Endothelial cell (in vitro differentiated cells): ENCODE measurements around the gene CDCP2. TPM values are rescaled to one million over a fixed set of nuclear protein-coding genes. Genes with fewer than 3 reads are reported as not detected.
"Not testable (repeated sequence)": the region's sequence is repeated elsewhere in the genome, so short reads cannot be mapped to it uniquely, and the experiment has no call there.

Experiments used
- DNase-seq: peaks from one replicate; pipeline ENCODE4 v3.0.0; 2021; ENCODE audit warnings: low spot score
- H3K27ac Mint-ChIP-seq: one replicate; pipeline ENCODE4 v1.8.0; 2021; ENCODE audit warnings: mixed read lengths, inconsistent platforms; ENCODE audit not compliant: unreplicated experiment
- H3K27me3 Mint-ChIP-seq: one replicate; pipeline ENCODE4 v1.8.0; 2021; ENCODE audit warnings: mild to moderate bottlenecking, moderate library complexity, mixed read lengths, inconsistent platforms; ENCODE audit not compliant: unreplicated experiment
- H3K36me3 Mint-ChIP-seq: one replicate; pipeline ENCODE4 v1.8.0; 2021; ENCODE audit warnings: mild to moderate bottlenecking, low read depth, mixed read lengths, inconsistent platforms; ENCODE audit not compliant: unreplicated experiment
- H3K4me1 Mint-ChIP-seq: one replicate; pipeline ENCODE4 v1.8.0; 2021; ENCODE audit warnings: mild to moderate bottlenecking, mixed read lengths, inconsistent platforms; ENCODE audit not compliant: unreplicated experiment
- H3K4me3 Mint-ChIP-seq: one replicate; pipeline ENCODE4 v1.8.0; 2021; ENCODE audit warnings: mild to moderate bottlenecking, mixed read lengths, inconsistent platforms; ENCODE audit not compliant: unreplicated experiment
- H3K9me3 Mint-ChIP-seq: one replicate; pipeline ENCODE4 v1.8.0; 2021; ENCODE audit warnings: mixed read lengths, inconsistent platforms; ENCODE audit not compliant: unreplicated experiment
- CTCF ChIP-seq: fragments of 200-600 bp; sonication (generic); IDR thresholded peaks from one replicate; pipeline ENCODE4 v1.5.0; 2021; ENCODE audit warnings: antibody characterized with exemption; ENCODE audit not compliant: unreplicated experiment
- total RNA-seq: library from RNA; stranded (reverse); fragmentation: NEBNext Ultra II Directional; extraction: Animal tissue kit (Norgen Biotek cat#: 25700); gene quantifications from one replicate; pipeline ENCODE4 v1.2.1, GENCODE V29; 2021; ENCODE audit not compliant: unreplicated experiment

CDCP2 gene
- total RNA-seq, 1 donor from 2014 or later, result 0.36 TPM

GRCh38 chr1:54095546-54096226 is 57.1 kb downstream of the CDCP2 start:
- no peak for DNase-seq
- no peaks in the 10 kb centered on the region for H3K9me3 Mint-ChIP-seq
- H3K36me3 Mint-ChIP-seq, result peaks cover 11% of the 10 kb centered on the region
- no peak overlapping the region for H3K4me3 Mint-ChIP-seq
- H3K4me1 Mint-ChIP-seq, result peaks cover 31% of the 10 kb centered on the region
- H3K27ac Mint-ChIP-seq, result no peak overlapping the region
- no peaks in the 10 kb centered on the region for H3K27me3 Mint-ChIP-seq
- no peak for TF ChIP-seq CTCF

- not testable (repeated sequence) for H3K9me3 Mint-ChIP-seq, DNase-seq, H3K4me3 Mint-ChIP-seq, H3K27ac Mint-ChIP-seq, H3K27me3 Mint-ChIP-seq
- Mint-ChIP-seq H3K36me3 (peaks cover 11% of the 10 kb centered on the region), H3K4me1 (peaks cover 31% of the 10 kb centered on the region)
Observed at GRCh38 chr1:54094730-54095105, 58.1 kb downstream of the CDCP2 start.

GRCh38 chr1:54094001-54094729 is 58.6 kb downstream of the CDCP2 start:
- no peak overlapping the region for H3K27ac Mint-ChIP-seq
- no peaks in the 10 kb centered on the region for H3K9me3 Mint-ChIP-seq
- TF ChIP-seq CTCF, result no peak
- no peak for DNase-seq
- H3K27me3 Mint-ChIP-seq, result no peaks in the 10 kb centered on the region
- no peak overlapping the region for H3K4me3 Mint-ChIP-seq
- H3K36me3 Mint-ChIP-seq, result peaks cover 11% of the 10 kb centered on the region
- H3K4me1 Mint-ChIP-seq, result peaks cover 29% of the 10 kb centered on the region

- no peak for DNase-seq
- Mint-ChIP-seq H3K9me3 (no peaks in the 10 kb centered on the region), H3K4me1 (peaks cover 17% of the 10 kb centered on the region), H3K27ac (no peak overlapping the region), H3K36me3 (no peaks in the 10 kb centered on the region), H3K4me3 (no peak overlapping the region), H3K27me3 (no peaks in the 10 kb centered on the region)
- TF ChIP-seq CTCF, result no peak
Observed at GRCh38 chr1:54091666-54092065, 61.1 kb downstream of the CDCP2 start.

GRCh38 chr1:54088385-54088784 is 64.4 kb downstream of the CDCP2 start:
- no peaks in the 10 kb centered on the region for H3K4me1 Mint-ChIP-seq
- H3K27ac Mint-ChIP-seq, result no peak overlapping the region
- H3K9me3 Mint-ChIP-seq, result no peaks in the 10 kb centered on the region
- DNase-seq, result no peak
- no peaks in the 10 kb centered on the region for H3K36me3 Mint-ChIP-seq
- no peak for TF ChIP-seq CTCF
- no peaks in the 10 kb centered on the region for H3K27me3 Mint-ChIP-seq
- H3K4me3 Mint-ChIP-seq, result no peak overlapping the region
